Keratinocyte (primary cell): Measurements from ENCODE around the gene NUAK1. TPM values are rescaled to one million over a fixed set of nuclear protein-coding genes. Genes with fewer than 3 reads are reported as not detected.
A peak's percentile ranks its signal among the peaks of the same experiment; 100 is the strongest.

Source experiments
- DNase-seq: peaks from one replicate; pipeline ENCODE4 v3.0.0-alpha.2; 2011; ENCODE audit warnings: low read depth, missing footprints, low spot score
- FAIRE-seq: peaks from 2 replicates; lab custom pipeline; 2011; peaks lifted over from hg19 to GRCh38; lab: Jason Lieb, UNC
- H2AFZ ChIP-seq: 2 replicates; pipeline ENCODE4 v1.6.0; 2012; ENCODE audit warnings: low read length, control low read depth, inconsistent platforms; ENCODE audit not compliant: control insufficient read depth
- H3K27ac ChIP-seq: 2 replicates; pipeline ENCODE4 v1.5.1; 2011; ENCODE audit warnings: low read length; ENCODE audit not compliant: control insufficient read depth, insufficient read depth
- H3K27me3 ChIP-seq: 3 replicates; pipeline ENCODE4 v1.6.0; 2011; ENCODE audit warnings: low read length; ENCODE audit not compliant: control insufficient read depth, insufficient read depth; ENCODE audit errors: extremely low read depth
- H3K36me3 ChIP-seq, 2 experiments: 2 replicates in 1 of 2; 3 replicates in 1 of 2; pipeline ENCODE4 v1.5.1; 2011; ENCODE audit warnings: low read length in 2 of 2, mild to moderate bottlenecking in 1 of 2; ENCODE audit not compliant: control insufficient read depth in 2 of 2, insufficient read depth in 2 of 2; ENCODE audit errors: extremely low read depth in 1 of 2
- H3K4me1 ChIP-seq: 3 replicates; pipeline ENCODE4 v1.5.1; 2011; ENCODE audit warnings: low read length; ENCODE audit not compliant: control insufficient read depth, insufficient read depth; ENCODE audit errors: extremely low read depth
- H3K4me2 ChIP-seq: 3 replicates; pipeline ENCODE4 v1.6.0; 2011; ENCODE audit warnings: low read depth, low read length; ENCODE audit not compliant: control insufficient read depth, insufficient read depth; ENCODE audit errors: extremely low read depth
- H3K4me3 ChIP-seq, 3 experiments: fragments of 200-600 bp in 1 of 3; sonication (generic) in 1 of 3; 2 replicates in 2 of 3; 3 replicates in 1 of 3; pipeline ENCODE4 v1.5.1; 2011 to 2016; ENCODE audit warnings: low read length in 3 of 3, mild to moderate bottlenecking in 3 of 3, control low read depth in 2 of 3, inconsistent platforms in 1 of 3, low read depth in 1 of 3, mixed read lengths in 1 of 3, mixed run types in 1 of 3, moderate library complexity in 1 of 3; ENCODE audit not compliant: control insufficient read depth in 2 of 3, insufficient read depth in 2 of 3; ENCODE audit errors: extremely low read depth in 1 of 3
- H3K79me2 ChIP-seq: 2 replicates; pipeline ENCODE4 v1.6.0; 2012; ENCODE audit warnings: low read length; ENCODE audit not compliant: control insufficient read depth, insufficient read depth
- H3K9ac ChIP-seq: 3 replicates; pipeline ENCODE4 v1.6.0; 2011; ENCODE audit warnings: low read length; ENCODE audit not compliant: control insufficient read depth, insufficient read depth; ENCODE audit errors: extremely low read depth
- H3K9me1 ChIP-seq: 3 replicates; pipeline ENCODE4 v1.6.0; 2011; ENCODE audit warnings: low read length; ENCODE audit not compliant: control insufficient read depth, insufficient read depth; ENCODE audit errors: extremely low read depth
- H3K9me3 ChIP-seq: 2 replicates; pipeline ENCODE4 v1.5.1; 2012; ENCODE audit warnings: low read depth, low read length; ENCODE audit not compliant: control insufficient read depth
- H4K20me1 ChIP-seq: 3 replicates; pipeline ENCODE4 v1.6.0; 2011; ENCODE audit warnings: low read length; ENCODE audit not compliant: control insufficient read depth, insufficient read depth; ENCODE audit errors: extremely low read depth
- EZH2 ChIP-seq: IDR thresholded peaks from one replicate; pipeline ENCODE4 v1.6.1; 2012; ENCODE audit warnings: inconsistent platforms, mild to moderate bottlenecking, low read length, moderate library complexity
- dilution Hi-C: fragments of 300-500 bp; cut with MboI; formaldehyde crosslinking; loops from one replicate; pipeline ENCODE4 v1.7.0; 2020; ENCODE audit warnings: low sequenced_read_pairs; ENCODE audit not compliant: extremely low pct_ligation_motif_present
- polyA plus RNA-seq, 5 experiments: library from polyadenylated mRNA; depleted of rRNA in 3 of 5; stranded (reverse) in 3 of 5; stranded (forward) in 1 of 5; unstranded in 1 of 5; fragments of >200 nt; gene quantifications; 1 replicate in 1 of 5; 2 replicates in 3 of 5; 3 replicates in 1 of 5; pipeline versions ENCODE4 v1.2.1 to v1.2.3, GENCODE V29; 2011 to 2012; ENCODE audit warnings: missing spikeins in 2 of 5, low read depth in 1 of 5, low replicate concordance in 1 of 5
- TF ChIP-seq, protein P1 (sequence below), 3 experiments: IDR thresholded peaks in 1 of 3; conservative IDR thresholded peaks in 1 of 3; optimal IDR thresholded peaks in 1 of 3; 2 replicates in 2 of 3; 3 replicates in 1 of 3; pipeline versions ENCODE3 to v1.5.1; 2011; ENCODE audit warnings: low read length in 3 of 3, mild to moderate bottlenecking in 3 of 3, moderate library complexity in 2 of 3, control low read depth in 1 of 3, inconsistent platforms in 1 of 3; ENCODE audit not compliant: insufficient read depth in 2 of 3; ENCODE audit errors: extremely low read depth in 1 of 3

The NUAK1 gene
- polyA plus RNA-seq, 1 donor (not counting 4 experiments of a cell fraction or from before 2014, with no cell fraction given): 12.3 TPM

DNA sequence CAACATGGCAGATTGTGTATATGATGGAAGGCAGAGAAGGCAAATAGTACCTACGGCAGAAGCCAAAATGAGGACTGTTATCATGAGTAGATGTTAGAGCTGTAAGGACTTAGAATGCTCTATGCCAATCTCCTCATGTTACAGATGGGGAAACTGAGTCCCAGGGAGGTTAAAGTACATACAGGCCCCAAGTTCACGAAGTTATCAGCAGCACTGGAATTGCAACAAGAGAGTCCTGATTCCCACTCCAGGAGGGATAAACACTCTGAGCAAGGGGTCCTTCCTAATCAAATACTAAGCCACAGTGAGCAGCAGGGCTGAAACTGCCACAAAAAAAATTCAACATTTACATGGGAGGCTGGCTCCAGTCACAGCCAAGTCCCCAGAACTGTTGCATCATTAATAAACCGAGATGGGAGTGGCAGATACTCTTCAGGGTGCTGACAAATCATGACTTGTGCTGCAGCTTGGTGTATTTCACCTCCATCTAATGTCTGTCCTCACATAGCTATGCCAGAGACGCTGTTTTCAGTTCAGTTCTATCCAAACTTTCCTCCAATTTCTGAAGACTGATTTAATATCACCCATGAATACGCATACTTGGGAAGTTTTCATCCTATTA, 24.2 kb downstream of the NUAK1 start:
- dilution Hi-C loops: no loop called here
- Histone ChIP-seq H3K79me2 (peaks cover 68% of the 10 kb centered on the region), H4K20me1 (no peaks in the 10 kb centered on the region), H3K4me1 (peaks cover 70% of the 10 kb centered on the region), H2AFZ (no peak overlapping the region), H3K9me3 (no peaks in the 10 kb centered on the region), H3K27ac (peak overlapping the region; percentile 94), H3K4me2 (peak overlapping the region; percentile 63), H3K4me3 (no peak overlapping the region), H3K9ac (peak overlapping the region; percentile 68), H3K9me1 (no peaks in the 10 kb centered on the region), H3K27me3 (no peaks in the 10 kb centered on the region), H3K36me3 (no peaks in the 10 kb centered on the region)
- TF ChIP-seq, protein P1, sequence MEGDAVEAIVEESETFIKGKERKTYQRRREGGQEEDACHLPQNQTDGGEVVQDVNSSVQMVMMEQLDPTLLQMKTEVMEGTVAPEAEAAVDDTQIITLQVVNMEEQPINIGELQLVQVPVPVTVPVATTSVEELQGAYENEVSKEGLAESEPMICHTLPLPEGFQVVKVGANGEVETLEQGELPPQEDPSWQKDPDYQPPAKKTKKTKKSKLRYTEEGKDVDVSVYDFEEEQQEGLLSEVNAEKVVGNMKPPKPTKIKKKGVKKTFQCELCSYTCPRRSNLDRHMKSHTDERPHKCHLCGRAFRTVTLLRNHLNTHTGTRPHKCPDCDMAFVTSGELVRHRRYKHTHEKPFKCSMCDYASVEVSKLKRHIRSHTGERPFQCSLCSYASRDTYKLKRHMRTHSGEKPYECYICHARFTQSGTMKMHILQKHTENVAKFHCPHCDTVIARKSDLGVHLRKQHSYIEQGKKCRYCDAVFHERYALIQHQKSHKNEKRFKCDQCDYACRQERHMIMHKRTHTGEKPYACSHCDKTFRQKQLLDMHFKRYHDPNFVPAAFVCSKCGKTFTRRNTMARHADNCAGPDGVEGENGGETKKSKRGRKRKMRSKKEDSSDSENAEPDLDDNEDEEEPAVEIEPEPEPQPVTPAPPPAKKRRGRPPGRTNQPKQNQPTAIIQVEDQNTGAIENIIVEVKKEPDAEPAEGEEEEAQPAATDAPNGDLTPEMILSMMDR (optimal IDR thresholded peaks at IDR 0.05 in 1 of 3, IDR thresholded peaks at IDR 0.05 in 1 of 3, conservative IDR thresholded peaks at IDR 0.05 in 1 of 3; ENCODE audit: extremely low read depth in 1 of 3, insufficient read depth in 2 of 3, low read length in 3 of 3): no peak
- TF ChIP-seq EZH2: no peak
- FAIRE-seq (peak; percentile 87), DNase-seq (no peak)

DNA sequence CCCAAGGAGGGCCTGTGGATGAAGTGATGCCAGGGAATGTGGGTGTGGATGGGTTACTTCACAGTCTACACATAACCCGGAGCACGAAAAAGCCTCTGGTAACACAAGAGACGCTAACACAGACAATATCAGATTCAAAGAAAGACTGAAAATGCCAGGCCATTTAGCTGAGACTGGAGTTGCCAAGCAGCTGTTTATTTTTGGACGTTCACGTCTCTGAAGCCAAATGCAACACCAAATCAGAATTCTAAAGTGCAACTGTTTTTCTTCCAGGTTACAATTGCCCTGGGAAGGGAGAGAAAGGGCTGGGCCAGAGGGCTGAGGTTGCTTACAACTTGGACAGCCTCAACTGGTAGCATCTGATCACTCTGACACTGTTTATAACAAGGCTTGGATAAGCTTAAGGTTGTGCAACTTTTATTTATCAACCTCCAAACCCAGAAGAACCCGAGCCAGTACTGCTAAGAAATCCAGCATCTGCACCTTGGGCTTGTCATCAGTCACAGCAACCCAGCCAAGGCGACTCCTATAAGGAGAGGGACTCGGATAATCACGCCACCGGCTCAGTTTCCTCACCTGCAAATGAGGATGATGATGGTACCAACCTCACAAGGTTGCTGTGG, 24.8 kb downstream of the NUAK1 start:
- Histone ChIP-seq H3K9ac (peak overlapping the region; percentile 68), H3K4me2 (peak overlapping the region; percentile 63), H3K9me1 (no peaks in the 10 kb centered on the region), H3K27ac (peak overlapping the region; percentile 94), H3K27me3 (no peaks in the 10 kb centered on the region), H3K79me2 (peaks cover 69% of the 10 kb centered on the region), H3K4me3 (no peak overlapping the region), H2AFZ (no peak overlapping the region), H4K20me1 (no peaks in the 10 kb centered on the region), H3K4me1 (peaks cover 71% of the 10 kb centered on the region), H3K36me3 (no peaks in the 10 kb centered on the region), H3K9me3 (no peaks in the 10 kb centered on the region)
- FAIRE-seq: peak; percentile 69
- DNase-seq: no peak
- dilution Hi-C loops: no loop called here
- no peak for TF ChIP-seq EZH2
- TF ChIP-seq, protein P1 (optimal IDR thresholded peaks at IDR 0.05 in 1 of 3, IDR thresholded peaks at IDR 0.05 in 1 of 3, conservative IDR thresholded peaks at IDR 0.05 in 1 of 3; ENCODE audit: extremely low read depth in 1 of 3, insufficient read depth in 2 of 3, low read length in 3 of 3): no peak
